OCI-LY7 (cell line): Measurements from ENCODE around the gene SERPINF2. TPM values are rescaled to one million over a fixed set of nuclear protein-coding genes. Genes with fewer than 3 reads are reported as not detected.

Experiments
- BruUV-seq: library from RNA; stranded (reverse); fragments of 400-500 nt; replicated peaks from 2 replicates; lab custom pipeline; 2021; lab: Mats Ljungman, UMichigan
- CTCF ChIA-PET: fragments of 300-600 bp; sonication (Branson Sonifier 250); formaldehyde crosslinking; loops from one replicate; lab custom pipeline; 2022; ENCODE audit warnings: antibody characterized with exemption; ENCODE audit not compliant: unreplicated experiment; lab: Charles Lee
- POLR2A ChIA-PET: fragments of 300-600 bp; sonication (Branson Sonifier 250); formaldehyde crosslinking; loops from one replicate; lab custom pipeline; 2022; ENCODE audit warnings: antibody characterized with exemption; lab: Charles Lee
- DNase-seq: peaks from one replicate; pipeline ENCODE4 v3.0.0-alpha.2; 2015; ENCODE audit warnings: low spot score
- H2AFZ ChIP-seq: fragments of 200-600 bp; sonication (generic), shearing (Covaris generic); 2 replicates; pipeline ENCODE4 v1.6.1; 2014; ENCODE audit warnings: mild to moderate bottlenecking, antibody characterized with exemption, low read length, moderate library complexity
- H3K27ac ChIP-seq: fragments of 200-600 bp; sonication (generic); 2 replicates; pipeline ENCODE4 v1.5.1; 2014; ENCODE audit warnings: mixed run types, low read depth, mild to moderate bottlenecking, moderate library complexity, low read length, inconsistent platforms; ENCODE audit not compliant: poor library complexity, severe bottlenecking
- H3K36me3 ChIP-seq: fragments of 200-600 bp; sonication (generic); 2 replicates; pipeline ENCODE4 v1.6.1; 2014; ENCODE audit warnings: mild to moderate bottlenecking, antibody characterized with exemption, low read length, moderate library complexity, mixed read lengths; ENCODE audit not compliant: insufficient read depth
- H3K4me1 ChIP-seq: fragments of 200-600 bp; sonication (generic); 2 replicates; pipeline ENCODE4 v1.5.1; 2014; ENCODE audit warnings: mild to moderate bottlenecking, low read length; ENCODE audit not compliant: insufficient read depth, poor library complexity, severe bottlenecking
- H3K4me2 ChIP-seq: fragments of 200-600 bp; sonication (generic); 2 replicates; pipeline ENCODE4 v1.6.1; 2014; ENCODE audit warnings: mild to moderate bottlenecking, low read length
- H3K4me3 ChIP-seq: fragments of 200-600 bp; sonication (generic); 2 replicates; pipeline ENCODE4 v1.5.1; 2014; ENCODE audit warnings: mild to moderate bottlenecking, low read depth, low read length; ENCODE audit not compliant: poor library complexity, severe bottlenecking
- H3K79me2 ChIP-seq: fragments of 200-600 bp; sonication (generic); 2 replicates; pipeline ENCODE4 v1.6.1; 2016; ENCODE audit warnings: low read depth, mild to moderate bottlenecking, low read length, moderate library complexity, mixed read lengths; ENCODE audit not compliant: insufficient read depth
- H3K9me2 ChIP-seq: fragments of 200-600 bp; sonication (generic); 2 replicates; pipeline ENCODE4 v1.6.1; 2016; ENCODE audit warnings: mild to moderate bottlenecking, low read length, mixed read lengths; ENCODE audit not compliant: insufficient read depth
- H3K9me3 ChIP-seq: fragments of 200-600 bp; sonication (generic); 2 replicates; pipeline ENCODE4 v1.6.1; 2014; ENCODE audit warnings: mild to moderate bottlenecking, mixed run types, low read length, mixed read lengths
- H4K20me1 ChIP-seq: fragments of 200-600 bp; sonication (generic); 2 replicates; pipeline ENCODE4 v1.6.1; 2014; ENCODE audit warnings: mild to moderate bottlenecking, antibody characterized with exemption, low read length, moderate library complexity, mixed read lengths; ENCODE audit not compliant: insufficient read depth
- CTCF ChIP-seq: fragments of 200-600 bp; sonication (generic); conservative IDR thresholded peaks from 2 replicates; pipeline ENCODE4 v1.5.1; 2014; ENCODE audit warnings: mild to moderate bottlenecking, antibody characterized with exemption, low read length, moderate library complexity, mixed read lengths
- EZH2phosphoT487 ChIP-seq: fragments of 200-600 bp; sonication (generic); IDR thresholded peaks from 2 replicates; pipeline ENCODE4 v1.6.1; 2018; ENCODE audit warnings: low read depth, borderline replicate concordance, mild to moderate bottlenecking, mixed run types, antibody characterized with exemption, low read length, moderate library complexity, mixed read lengths
- intact Hi-C: fragments of 100-400 bp; cut with micrococcal nuclease; formaldehyde crosslinking; loops from one replicate; pipeline ENCODE4 v1.10.0; 2022; ENCODE audit not compliant: unreplicated experiment
- total RNA-seq, 2 experiments: library from RNA; depleted of rRNA in 1 of 2; stranded (reverse); fragments of >200 nt in 1 of 2; shearing (Covaris generic) in 1 of 2; gene quantifications; 2 replicates each; pipeline ENCODE4 v1.2.3, GENCODE V29; 2014 to 2022

The SERPINF2 gene
- total RNA-seq, 2 experiments from 2014 or later: 0.38 to 1.0 TPM

GRCh38 chr17:1727258-1727789 lies 15.3 kb upstream of the SERPINF2 start:
- no peak for TF ChIP-seq EZH2phosphoT487
- TF ChIP-seq CTCF: no peak
- Histone ChIP-seq H3K4me3 (no peak overlapping the region), H3K4me1 (peaks cover 28% of the 10 kb centered on the region), H3K79me2 (peaks cover 9% of the 10 kb centered on the region), H3K27ac (no peak overlapping the region), H4K20me1 (no peaks in the 10 kb centered on the region), H3K36me3 (peaks cover 9% of the 10 kb centered on the region; the same call in 1 of the 2 replicates), H3K4me2 (no peak overlapping the region), H2AFZ (no peak overlapping the region), H3K9me2 (no peaks in the 10 kb centered on the region), H3K9me3 (no peaks in the 10 kb centered on the region)
- DNase-seq: no peak
- intact Hi-C loops: no loop called here
- ChIA-PET POLR2A (interaction anchor here (1.2 kb wide), 1 partner anchor 11 kb away, joined by 3 read pairs; no protein-coding TSS in a partner anchor), CTCF (no interaction called here)
- no TSS peak for BruUV-seq

- no peak overlapping the region for H3K4me2 ChIP-seq
- no peak overlapping the region for H3K4me3 ChIP-seq
- DNase-seq: no peak
- TF ChIP-seq CTCF (no peak), EZH2phosphoT487 (no peak)
- H4K20me1 ChIP-seq: no peaks in the 10 kb centered on the region
- H3K27ac ChIP-seq: no peak overlapping the region
- no peak overlapping the region for H2AFZ ChIP-seq
- intact Hi-C loops: no loop called here
- peaks cover 21% of the 10 kb centered on the region for H3K4me1 ChIP-seq
- H3K9me2 ChIP-seq: no peaks in the 10 kb centered on the region
- POLR2A ChIA-PET: no interaction called here
- H3K79me2 ChIP-seq: peaks cover 9% of the 10 kb centered on the region
- CTCF ChIA-PET: no interaction called here
- no TSS peak for BruUV-seq
- no peaks in the 10 kb centered on the region for H3K9me3 ChIP-seq
- H3K36me3 ChIP-seq: peaks cover 9% of the 10 kb centered on the region; the same call in 1 of the 2 replicates
Measured at GRCh38 chr17:1727876-1728630, 14.6 kb upstream of the SERPINF2 start.

GRCh38 chr17:1729966-1730325 lies 12.7 kb upstream of the SERPINF2 start:
- Histone ChIP-seq H3K4me2 (no peak overlapping the region), H3K9me3 (no peaks in the 10 kb centered on the region), H2AFZ (no peak overlapping the region), H4K20me1 (no peaks in the 10 kb centered on the region), H3K36me3 (peaks cover 9% of the 10 kb centered on the region; the same call in 1 of the 2 replicates), H3K79me2 (peaks cover 8% of the 10 kb centered on the region), H3K9me2 (no peaks in the 10 kb centered on the region), H3K4me1 (peaks cover 7% of the 10 kb centered on the region), H3K27ac (no peak overlapping the region), H3K4me3 (no peak overlapping the region)
- ChIA-PET POLR2A (no interaction called here), CTCF (no interaction called here)
- no peak for TF ChIP-seq CTCF
- no peak for TF ChIP-seq EZH2phosphoT487
- no peak for DNase-seq
- intact Hi-C loops: no loop called here
- BruUV-seq: no TSS peak
